WTC11 (cell line): Measurements from ENCODE around the gene ARHGAP28.

Experiments
- ATF3 ChIP-seq: sonication (generic); formaldehyde crosslinking; conservative IDR thresholded peaks from 2 replicates; pipeline ENCODE4 v1.8.1; 2022; ENCODE audit warnings: mild to moderate bottlenecking, missing genetic modification reagents
- CTCF ChIP-seq: fragments of 200-600 bp; IDR thresholded peaks from 2 replicates; pipeline ENCODE4 v1.8.0; 2022; ENCODE audit warnings: antibody characterized with exemption
- E2F4 ChIP-seq: sonication (generic); formaldehyde crosslinking; IDR thresholded peaks from 2 replicates; pipeline ENCODE4 v1.8.1; 2022; ENCODE audit warnings: low read depth, mild to moderate bottlenecking, moderate library complexity, missing genetic modification reagents, borderline replicate concordance
- ESRRA ChIP-seq: sonication (generic); formaldehyde crosslinking; IDR thresholded peaks from 2 replicates; pipeline ENCODE4 v1.8.1; 2022; ENCODE audit warnings: mild to moderate bottlenecking, missing genetic modification reagents, borderline replicate concordance
- HMGXB4 ChIP-seq: sonication (generic); formaldehyde crosslinking; IDR thresholded peaks from 2 replicates; pipeline ENCODE4 v1.8.1; 2023; ENCODE audit warnings: mild to moderate bottlenecking, moderate library complexity, missing genetic modification reagents
- MAX ChIP-seq: sonication (generic); formaldehyde crosslinking; IDR thresholded peaks from 2 replicates; pipeline ENCODE4 v1.8.0; 2022; ENCODE audit warnings: mild to moderate bottlenecking, missing genetic modification reagents
- MYBL2 ChIP-seq: sonication (generic); formaldehyde crosslinking; IDR thresholded peaks from 2 replicates; pipeline ENCODE4 v1.8.1; 2023; ENCODE audit warnings: mild to moderate bottlenecking, moderate library complexity, missing genetic modification reagents
- NFYB ChIP-seq: sonication (generic); formaldehyde crosslinking; conservative IDR thresholded peaks from 2 replicates; pipeline ENCODE4 v1.8.0; 2022; ENCODE audit warnings: low read depth, missing genetic modification reagents
- PREB ChIP-seq: sonication (generic); formaldehyde crosslinking; IDR thresholded peaks from 2 replicates; pipeline ENCODE4 v1.8.1; 2022; ENCODE audit warnings: mild to moderate bottlenecking, missing genetic modification reagents, moderate library complexity, borderline replicate concordance
- SMAD3 ChIP-seq: sonication (generic); formaldehyde crosslinking; IDR thresholded peaks from 2 replicates; pipeline ENCODE4 v1.8.0; 2022; ENCODE audit warnings: missing genetic modification reagents, mild to moderate bottlenecking, borderline replicate concordance
- TCF7 ChIP-seq: sonication (generic); formaldehyde crosslinking; IDR thresholded peaks from 2 replicates; pipeline ENCODE4 v1.8.0; 2022; ENCODE audit warnings: mild to moderate bottlenecking, low read depth, missing genetic modification reagents, moderate library complexity
- TEAD4 ChIP-seq: sonication (generic); formaldehyde crosslinking; IDR thresholded peaks from 2 replicates; pipeline ENCODE4 v1.8.0; 2022; ENCODE audit warnings: mild to moderate bottlenecking, missing genetic modification reagents
- ZNF121 ChIP-seq: sonication (generic); formaldehyde crosslinking; IDR thresholded peaks from 2 replicates; pipeline ENCODE4 v1.8.0; 2023; ENCODE audit warnings: missing genetic modification reagents
- ZNF281 ChIP-seq: sonication (generic); formaldehyde crosslinking; IDR thresholded peaks from 2 replicates; pipeline ENCODE4 v1.8.0; 2023; ENCODE audit warnings: mild to moderate bottlenecking, missing genetic modification reagents

GRCh38 chr18:6860804-6861448, 131.4 kb downstream of the ARHGAP28 start:
- TF ChIP-seq TEAD4 (CRISPR knock-in tag) (no peak), CTCF (no peak), ATF3 (CRISPR knock-in tag) (no peak), MAX (CRISPR knock-in tag) (no peak), SMAD3 (CRISPR knock-in tag) (no peak), NFYB (CRISPR knock-in tag) (no peak), HMGXB4 (CRISPR knock-in tag) (no peak), ZNF281 (CRISPR knock-in tag) (no peak), PREB (CRISPR knock-in tag) (no peak), MYBL2 (CRISPR knock-in tag) (no peak), TCF7 (CRISPR knock-in tag) (no peak), ZNF121 (CRISPR knock-in tag) (no peak), E2F4 (CRISPR knock-in tag) (no peak), ESRRA (CRISPR knock-in tag) (no peak)
